ENCODE measurements around the gene AKAP6.

Gene AKAP6

DNA sequence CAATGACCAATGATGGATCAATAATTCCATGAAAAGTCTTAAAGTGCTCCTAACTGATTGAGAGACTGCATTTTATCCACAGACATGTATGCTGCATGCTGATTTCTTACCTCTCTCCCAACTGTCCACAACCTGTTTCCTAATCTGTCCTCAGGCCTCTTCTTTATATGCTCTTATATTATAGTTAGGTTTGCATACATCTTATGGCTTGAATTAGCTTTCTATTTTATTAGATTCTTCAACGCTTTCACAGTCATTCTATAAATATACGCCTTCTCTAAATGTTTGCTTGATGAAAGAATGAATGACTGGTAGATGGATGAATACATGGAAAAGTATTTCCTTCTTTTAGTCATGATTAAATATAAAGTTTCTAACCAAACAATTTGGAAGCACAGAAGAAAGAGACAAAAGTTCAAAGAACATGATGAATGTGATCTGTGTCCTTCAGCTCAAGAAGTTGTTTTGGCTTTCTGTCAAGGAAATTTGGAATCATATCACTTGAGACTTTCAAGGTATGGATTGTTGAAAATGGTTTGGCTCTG, 517.8 kb downstream of the AKAP6 start:
- DNase-seq: no peak

DNA sequence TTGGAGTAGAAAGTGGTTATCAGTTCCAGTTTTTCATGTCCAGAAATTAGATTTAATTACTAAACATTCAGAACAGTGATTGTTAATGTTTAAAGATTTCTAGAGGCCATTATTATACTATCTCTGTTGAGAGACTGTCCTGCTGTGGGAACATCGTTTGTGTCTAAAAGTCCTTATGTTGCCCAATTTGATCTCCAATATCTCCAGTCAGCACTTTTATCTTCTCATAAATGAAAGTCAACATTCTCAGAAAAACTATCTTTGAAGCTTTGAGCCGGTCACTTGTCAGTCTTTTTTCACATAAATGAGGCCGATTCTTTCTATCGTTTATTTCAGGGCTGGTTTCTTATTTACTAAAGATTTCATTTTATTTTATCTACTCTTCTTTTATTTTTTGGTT, 518.8 kb downstream of the AKAP6 start:
- DNase-seq: no peak

DNA sequence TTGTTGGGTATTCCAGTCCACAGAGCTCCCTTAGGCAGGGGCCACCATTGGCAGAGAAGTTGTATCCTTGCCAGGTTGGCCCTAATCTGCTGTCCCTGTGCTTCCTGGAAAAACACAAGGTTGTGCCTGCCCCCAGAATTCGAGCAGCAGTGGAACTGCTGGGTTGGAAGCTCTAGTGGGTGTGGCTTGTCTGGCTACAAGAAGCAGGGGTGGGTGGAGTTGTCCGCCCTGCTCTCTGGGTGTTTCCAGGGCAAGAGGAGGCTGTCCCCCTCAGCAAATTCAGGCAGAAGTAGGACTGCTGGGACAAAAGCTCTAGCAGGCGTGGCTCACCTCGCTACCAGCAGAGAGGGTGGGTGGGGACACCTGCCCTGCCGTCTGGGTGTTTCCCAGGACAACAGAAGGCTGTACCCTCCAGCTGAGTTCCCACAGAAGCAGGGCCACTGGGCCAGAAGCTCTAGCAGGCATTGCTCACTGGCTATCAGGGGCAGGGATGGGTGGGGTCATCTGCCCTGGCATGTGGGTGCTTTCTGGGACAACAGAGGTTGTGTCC, 536.8 kb downstream of the AKAP6 start:
- DNase-seq: no peak

DNA sequence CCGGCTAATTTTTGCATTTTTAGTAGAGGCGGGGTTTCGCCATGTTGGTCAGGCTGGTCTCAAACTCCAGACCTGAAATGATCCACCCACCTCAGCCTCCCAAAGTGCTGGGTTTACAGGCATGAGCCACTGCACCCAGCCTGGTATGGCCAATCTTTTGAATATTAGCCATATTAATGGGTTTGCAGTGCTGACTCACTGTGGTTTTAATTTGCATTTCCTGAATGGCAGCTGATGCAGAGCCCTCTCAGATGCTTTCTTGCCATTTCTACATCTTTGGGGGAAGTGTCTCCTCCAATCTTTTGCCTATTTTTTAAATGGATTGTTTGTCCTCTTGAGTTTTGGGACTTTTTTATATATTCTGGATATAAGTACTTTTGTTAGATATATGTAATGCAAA, 554.1 kb downstream of the AKAP6 start:
- no peak for DNase-seq

Measured in activated CD4-positive, alpha-beta T cell treated with anti-CD3 and anti-CD28 coated beads for 4 hours (primary cell).